Nephron progenitor cell (in vitro differentiated cells): ENCODE results near the gene CCNI2.

Experiments used
- DNase-seq: peaks from one replicate; pipeline ENCODE4 v3.0.0; 2021
- H3K27ac Mint-ChIP-seq: 2 replicates; pipeline ENCODE4 v1.8.0; 2021; ENCODE audit warnings: mild to moderate bottlenecking, moderate library complexity, mixed read lengths
- H3K27me3 Mint-ChIP-seq: 2 replicates; pipeline ENCODE4 v1.8.0; 2021; ENCODE audit warnings: mild to moderate bottlenecking, low read depth, mixed read lengths; ENCODE audit not compliant: poor library complexity
- H3K36me3 Mint-ChIP-seq: 2 replicates; pipeline ENCODE4 v1.8.0; 2021; ENCODE audit warnings: low read depth, mixed read lengths
- H3K4me1 Mint-ChIP-seq: 2 replicates; pipeline ENCODE4 v1.8.0; 2021; ENCODE audit warnings: mixed read lengths
- H3K4me3 Mint-ChIP-seq: 2 replicates; pipeline ENCODE4 v1.8.0; 2021; ENCODE audit warnings: mild to moderate bottlenecking, moderate library complexity, mixed read lengths
- H3K9me3 Mint-ChIP-seq: 2 replicates; pipeline ENCODE4 v1.8.0; 2021; ENCODE audit warnings: mild to moderate bottlenecking, moderate library complexity, mixed read lengths
- TF ChIP-seq, protein P1 (sequence below): fragments of 200-600 bp; sonication (generic); IDR thresholded peaks from 2 replicates; pipeline ENCODE4 v1.5.0; 2021; ENCODE audit warnings: antibody characterized with exemption

CCNI2 gene

DNA sequence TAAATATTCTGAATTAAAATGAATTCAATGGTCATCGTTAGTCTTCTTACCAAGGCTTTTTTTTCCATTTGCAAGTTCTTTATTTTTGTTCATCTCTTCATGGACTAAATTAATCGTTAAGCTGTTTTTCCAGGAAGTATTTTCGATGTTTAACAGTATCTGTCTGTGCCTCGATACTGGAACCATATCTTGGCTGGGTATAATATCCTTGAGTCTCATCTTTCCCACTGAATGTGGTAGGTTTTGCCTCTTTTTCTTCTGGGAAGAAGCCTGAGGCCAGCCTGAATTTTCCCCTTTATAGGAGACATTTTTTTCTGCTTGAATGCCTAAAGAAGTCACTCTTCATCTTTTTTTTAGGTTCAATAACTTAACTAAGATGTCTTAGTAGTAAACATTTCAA, 33.8 kb downstream of the CCNI2 start:
- no peaks in the 10 kb centered on the region for H3K36me3 Mint-ChIP-seq
- DNase-seq, result no peak
- no peak overlapping the region for H3K27ac Mint-ChIP-seq
- H3K4me3 Mint-ChIP-seq, result no peak overlapping the region
- H3K9me3 Mint-ChIP-seq, result peaks cover 1% of the 10 kb centered on the region
- peaks cover 11% of the 10 kb centered on the region for H3K4me1 Mint-ChIP-seq
- TF ChIP-seq, protein P1, sequence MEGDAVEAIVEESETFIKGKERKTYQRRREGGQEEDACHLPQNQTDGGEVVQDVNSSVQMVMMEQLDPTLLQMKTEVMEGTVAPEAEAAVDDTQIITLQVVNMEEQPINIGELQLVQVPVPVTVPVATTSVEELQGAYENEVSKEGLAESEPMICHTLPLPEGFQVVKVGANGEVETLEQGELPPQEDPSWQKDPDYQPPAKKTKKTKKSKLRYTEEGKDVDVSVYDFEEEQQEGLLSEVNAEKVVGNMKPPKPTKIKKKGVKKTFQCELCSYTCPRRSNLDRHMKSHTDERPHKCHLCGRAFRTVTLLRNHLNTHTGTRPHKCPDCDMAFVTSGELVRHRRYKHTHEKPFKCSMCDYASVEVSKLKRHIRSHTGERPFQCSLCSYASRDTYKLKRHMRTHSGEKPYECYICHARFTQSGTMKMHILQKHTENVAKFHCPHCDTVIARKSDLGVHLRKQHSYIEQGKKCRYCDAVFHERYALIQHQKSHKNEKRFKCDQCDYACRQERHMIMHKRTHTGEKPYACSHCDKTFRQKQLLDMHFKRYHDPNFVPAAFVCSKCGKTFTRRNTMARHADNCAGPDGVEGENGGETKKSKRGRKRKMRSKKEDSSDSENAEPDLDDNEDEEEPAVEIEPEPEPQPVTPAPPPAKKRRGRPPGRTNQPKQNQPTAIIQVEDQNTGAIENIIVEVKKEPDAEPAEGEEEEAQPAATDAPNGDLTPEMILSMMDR, result no peak
- H3K27me3 Mint-ChIP-seq, result peaks cover 64% of the 10 kb centered on the region

DNA sequence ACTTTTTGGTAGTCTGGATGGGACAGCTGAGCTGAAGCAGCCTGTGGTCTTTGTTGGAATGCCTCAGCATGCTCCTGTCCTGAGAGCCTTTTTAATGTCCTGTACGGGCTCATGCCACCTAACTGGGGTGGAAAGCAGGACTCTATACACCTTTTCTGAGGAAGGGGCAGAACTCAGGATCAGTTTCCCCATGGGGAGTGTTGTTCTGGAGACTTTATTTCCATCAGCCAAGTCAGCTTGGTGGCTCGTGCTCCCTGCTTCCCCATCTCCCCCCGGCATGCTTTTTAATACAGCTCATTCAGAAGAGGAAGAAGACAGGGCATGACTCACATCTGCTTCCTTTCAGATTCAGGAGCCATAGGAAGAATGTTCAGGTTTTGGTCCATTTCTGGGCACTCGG, 34.9 kb downstream of the CCNI2 start:
- TF ChIP-seq, protein P1, result no peak
- H3K27ac Mint-ChIP-seq, result no peak overlapping the region
- H3K9me3 Mint-ChIP-seq, result peaks cover 4% of the 10 kb centered on the region
- H3K27me3 Mint-ChIP-seq, result peaks cover 68% of the 10 kb centered on the region
- H3K4me1 Mint-ChIP-seq, result peaks cover 9% of the 10 kb centered on the region
- no peaks in the 10 kb centered on the region for H3K36me3 Mint-ChIP-seq
- no peak for DNase-seq
- no peak overlapping the region for H3K4me3 Mint-ChIP-seq

DNA sequence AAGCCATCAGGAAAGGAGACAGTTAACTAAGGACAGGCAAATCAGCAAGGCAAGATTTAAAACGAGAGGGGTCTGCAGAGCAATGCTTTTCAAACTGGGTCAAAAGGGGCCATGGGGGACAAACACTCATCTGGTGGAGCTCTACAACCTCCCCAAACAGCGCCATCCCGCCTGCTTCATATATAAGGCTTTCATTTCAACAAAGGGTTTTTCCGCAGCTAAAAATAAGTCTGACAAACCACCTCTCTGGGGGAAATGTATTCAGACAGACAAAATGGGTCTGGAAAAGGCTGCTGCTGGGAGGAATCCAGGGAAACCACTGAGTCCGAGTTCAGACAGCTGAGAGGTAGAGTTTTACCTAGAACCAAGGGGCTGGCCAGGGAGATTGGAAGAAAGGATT, 38.1 kb downstream of the CCNI2 start:
- no peak for DNase-seq
- H3K27me3 Mint-ChIP-seq, result peaks cover 48% of the 10 kb centered on the region
- no peaks in the 10 kb centered on the region for H3K36me3 Mint-ChIP-seq
- H3K9me3 Mint-ChIP-seq, result peaks cover 4% of the 10 kb centered on the region
- TF ChIP-seq, protein P1, result no peak
- H3K4me1 Mint-ChIP-seq, result peaks cover 9% of the 10 kb centered on the region
- no peak overlapping the region for H3K4me3 Mint-ChIP-seq
- H3K27ac Mint-ChIP-seq, result no peak overlapping the region

- Mint-ChIP-seq H3K36me3 (no peaks in the 10 kb centered on the region), H3K4me3 (no peak overlapping the region), H3K27ac (no peak overlapping the region), H3K27me3 (peaks cover 44% of the 10 kb centered on the region), H3K4me1 (peaks cover 9% of the 10 kb centered on the region), H3K9me3 (peaks cover 4% of the 10 kb centered on the region)
- DNase-seq, result no peak
- TF ChIP-seq, protein P1, result no peak
These were observed 38.6 kb downstream of the CCNI2 start for GRCh38 chr5:132785864-132786263.

DNA sequence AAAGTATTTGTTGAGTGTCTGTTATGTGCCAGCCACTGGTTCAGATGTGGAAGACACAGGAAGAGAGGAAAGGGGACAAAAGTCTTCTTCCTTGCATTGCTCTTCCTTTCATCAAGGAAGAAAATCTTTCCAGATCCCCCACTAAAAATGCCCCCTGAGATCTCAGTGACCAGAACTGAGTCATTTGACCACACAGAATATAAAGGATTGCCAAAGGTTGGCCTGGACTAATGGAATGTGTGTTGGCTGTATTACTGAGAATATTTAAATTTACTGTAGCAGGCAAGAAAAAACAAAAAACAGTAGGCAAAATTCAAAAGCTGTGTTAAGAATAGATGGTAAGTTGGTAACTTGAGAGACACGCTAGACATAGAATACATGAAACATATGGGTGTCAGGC, 39.9 kb downstream of the CCNI2 start:
- Mint-ChIP-seq H3K9me3 (peaks cover 4% of the 10 kb centered on the region), H3K36me3 (no peaks in the 10 kb centered on the region), H3K4me3 (no peak overlapping the region), H3K27ac (no peak overlapping the region), H3K27me3 (peaks cover 42% of the 10 kb centered on the region), H3K4me1 (peaks cover 9% of the 10 kb centered on the region)
- TF ChIP-seq, protein P1, result no peak
- DNase-seq, result no peak

DNA sequence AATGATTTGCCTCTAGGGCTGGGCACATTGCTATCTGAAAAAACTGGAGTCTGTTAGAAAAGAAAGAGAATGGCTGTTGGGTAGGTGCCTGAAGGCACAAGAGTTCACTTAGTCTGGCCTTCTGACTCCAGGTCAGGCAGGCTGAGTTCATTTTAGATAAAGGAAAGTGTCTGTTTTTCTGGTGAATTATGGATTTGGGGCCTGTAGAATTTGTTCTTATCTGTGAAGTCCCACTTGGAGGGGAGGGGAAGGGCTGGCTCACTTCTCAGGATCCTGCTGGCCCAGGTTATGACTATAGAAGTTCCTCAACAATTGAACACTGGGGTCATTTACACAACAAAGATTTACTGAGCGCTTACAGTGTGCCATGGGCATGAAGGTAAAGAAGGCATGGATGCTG, 41.3 kb downstream of the CCNI2 start:
- no peaks in the 10 kb centered on the region for H3K36me3 Mint-ChIP-seq
- H3K4me3 Mint-ChIP-seq, result no peak overlapping the region
- TF ChIP-seq, protein P1, result no peak
- no peak overlapping the region for H3K27ac Mint-ChIP-seq
- H3K27me3 Mint-ChIP-seq, result peaks cover 52% of the 10 kb centered on the region
- H3K9me3 Mint-ChIP-seq, result peaks cover 4% of the 10 kb centered on the region
- H3K4me1 Mint-ChIP-seq, result peaks cover 9% of the 10 kb centered on the region
- DNase-seq, result no peak
